GM13976 (cell line): Measurements from ENCODE around the gene KDM4B.
A peak's percentile ranks its signal among the peaks of the same experiment; 100 is the strongest.

Source experiments
- DNase-seq: peaks from one replicate; pipeline ENCODE4 v3.0.0; 2012; ENCODE audit warnings: low spot score
- CTCF ChIP-seq: IDR thresholded peaks from 2 replicates; pipeline ENCODE4 v1.5.1; 2012; ENCODE audit warnings: borderline replicate concordance, mild to moderate bottlenecking; ENCODE audit not compliant: insufficient read depth; ENCODE audit errors: extremely low read depth, missing control alignments, control extremely low read depth
- in situ Hi-C: fragments of 300-500 bp; cut with MboI; formaldehyde crosslinking; loops from one replicate; pipeline ENCODE4 v1.12.0; 2022; ENCODE audit warnings: low sequenced_read_pairs, mixed read lengths, inconsistent platforms; ENCODE audit not compliant: unreplicated experiment

The KDM4B gene

GRCh38 chr19:5000120-5000611, 31.3 kb downstream of the KDM4B start:
- in situ Hi-C loops, result no loop called here
- no peak for TF ChIP-seq CTCF
- no peak for DNase-seq

- DNase-seq, result peak; percentile 66
- in situ Hi-C loops, result no loop called here
- TF ChIP-seq CTCF, result peak; percentile 55
Observed at GRCh38 chr19:5001615-5002014, 32.7 kb downstream of the KDM4B start.

GRCh38 chr19:5002143-5002542, 33.2 kb downstream of the KDM4B start:
- DNase-seq, result no peak
- no peak for TF ChIP-seq CTCF
- in situ Hi-C loops, result no loop called here

GRCh38 chr19:5003781-5004180, 34.9 kb downstream of the KDM4B start:
- TF ChIP-seq CTCF, result no peak
- in situ Hi-C loops, result no loop called here
- DNase-seq, result no peak

- no peak for DNase-seq
- in situ Hi-C loops, result no loop called here
- TF ChIP-seq CTCF, result no peak
Observed at GRCh38 chr19:5005096-5005495, 36.2 kb downstream of the KDM4B start.

GRCh38 chr19:5006201-5006600, 37.3 kb downstream of the KDM4B start:
- TF ChIP-seq CTCF, result no peak
- no peak for DNase-seq
- in situ Hi-C loops, result no loop called here

GRCh38 chr19:5006821-5007220, 37.9 kb downstream of the KDM4B start:
- in situ Hi-C loops, result no loop called here
- no peak for TF ChIP-seq CTCF
- DNase-seq, result no peak
